Smooth muscle cell (in vitro differentiated cells): ENCODE results near the gene NPLOC4. TPM values are rescaled to one million over a fixed set of nuclear protein-coding genes. Genes with fewer than 3 reads are reported as not detected.

Source experiments
- DNase-seq: peaks from one replicate; lab custom pipeline; 2025; ENCODE audit not compliant: unreplicated experiment; lab: John Stamatoyannopoulos, UW
- H2AFZ ChIP-seq: fragments of 200-600 bp; sonication (generic); 2 replicates; pipeline ENCODE4 v1.6.0; 2016; ENCODE audit warnings: antibody characterized with exemption, low read depth, mild to moderate bottlenecking
- H3F3A ChIP-seq: fragments of 200-600 bp; sonication (generic); 2 replicates; pipeline ENCODE4 v1.6.0; 2017; ENCODE audit warnings: antibody characterized with exemption, low read depth
- H3K27ac ChIP-seq: fragments of 200-600 bp; sonication (generic); 2 replicates; pipeline ENCODE4 v1.5.1; 2016; ENCODE audit warnings: low read depth, mild to moderate bottlenecking
- H3K27me3 ChIP-seq: fragments of 200-600 bp; sonication (generic); 2 replicates; pipeline ENCODE4 v1.6.1; 2016; ENCODE audit warnings: low read depth, mild to moderate bottlenecking
- H3K36me3 ChIP-seq: fragments of 200-600 bp; sonication (generic); 2 replicates; pipeline ENCODE4 v1.5.1; 2016; ENCODE audit warnings: low read depth
- H3K4me1 ChIP-seq: fragments of 200-600 bp; sonication (generic); 2 replicates; pipeline ENCODE4 v1.5.1; 2016; ENCODE audit warnings: low read depth
- H3K4me2 ChIP-seq: fragments of 200-600 bp; sonication (generic); 2 replicates; pipeline ENCODE4 v1.6.0; 2016; ENCODE audit warnings: mild to moderate bottlenecking
- H3K4me3 ChIP-seq: fragments of 200-600 bp; sonication (generic); 2 replicates; pipeline ENCODE4 v1.5.1; 2016; ENCODE audit warnings: mild to moderate bottlenecking
- H3K79me2 ChIP-seq: fragments of 200-600 bp; sonication (generic); 2 replicates; pipeline ENCODE4 v1.6.0; 2016; ENCODE audit warnings: low read depth, mild to moderate bottlenecking
- H3K9ac ChIP-seq: fragments of 200-600 bp; sonication (generic); 2 replicates; pipeline ENCODE4 v1.6.0; 2016; ENCODE audit warnings: low read depth
- H3K9me3 ChIP-seq: fragments of 200-600 bp; sonication (generic); replicated peaks from 2 replicates; pipeline ENCODE4 v1.5.1; 2016; ENCODE audit warnings: low read depth
- H4K20me1 ChIP-seq: fragments of 200-600 bp; sonication (generic); 2 replicates; pipeline ENCODE4 v1.6.0; 2016; ENCODE audit warnings: low read depth
- CTCF ChIP-seq: fragments of 200-600 bp; sonication (generic); IDR thresholded peaks from 2 replicates; pipeline ENCODE4 v1.5.1; 2017; ENCODE audit warnings: borderline replicate concordance, mild to moderate bottlenecking, antibody characterized with exemption; ENCODE audit not compliant: insufficient read depth, poor library complexity, severe bottlenecking
- WGBS: methylation state at CpG from one replicate; pipeline ENCODE4 v1.1.7; 2016; ENCODE audit warnings: low lambda C conversion rate; 5-methylcytosine and 5-hydroxymethylcytosine counted together
- polyA plus RNA-seq: library from polyadenylated mRNA; unstranded; fragments of >200 nt; fragmentation: Nextera tagmentation; extraction: Ambion mirVana; gene quantifications from 2 replicates; pipeline ENCODE4 v1.2.1, GENCODE V29; 2016
- total RNA-seq: library from RNA; depleted of rRNA; stranded (reverse); fragments of >200 nt; gene quantifications from 2 replicates; pipeline ENCODE4 v1.2.3, GENCODE V29; 2014

The NPLOC4 gene
- total and polyA plus RNA-seq, 2 experiments from 2014 or later, result 58.1 to 60.9 TPM

GRCh38 chr17:81538651-81539570 is 98.0 kb downstream of the NPLOC4 start:
- Histone ChIP-seq H3K36me3 (no peaks in the 10 kb centered on the region), H3K9me3 (no peaks in the 10 kb centered on the region), H3K79me2 (no peaks in the 10 kb centered on the region), H3F3A (no peaks in the 10 kb centered on the region), H3K27ac (no peak overlapping the region), H4K20me1 (peaks cover 10% of the 10 kb centered on the region), H3K27me3 (peaks cover 11% of the 10 kb centered on the region), H3K9ac (no peak overlapping the region), H3K4me3 (no peak overlapping the region), H2AFZ (no peak overlapping the region), H3K4me2 (no peak overlapping the region), H3K4me1 (peaks cover 9% of the 10 kb centered on the region)
- no peak for TF ChIP-seq CTCF
- no peak for DNase-seq
- 94% methylated on average over 25 of the region's 26 CpGs for WGBS

- peaks cover 11% of the 10 kb centered on the region for H3K27me3 ChIP-seq
- peaks cover 10% of the 10 kb centered on the region for H4K20me1 ChIP-seq
- TF ChIP-seq CTCF, result no peak
- peaks cover 9% of the 10 kb centered on the region for H3K4me1 ChIP-seq
- H3F3A ChIP-seq, result no peaks in the 10 kb centered on the region
- H3K4me3 ChIP-seq, result no peak overlapping the region
- H3K9ac ChIP-seq, result no peak overlapping the region
- H3K27ac ChIP-seq, result no peak overlapping the region
- H3K79me2 ChIP-seq, result no peaks in the 10 kb centered on the region
- H3K36me3 ChIP-seq, result no peaks in the 10 kb centered on the region
- H3K4me2 ChIP-seq, result no peak overlapping the region
- H2AFZ ChIP-seq, result no peak overlapping the region
- WGBS, result 85% methylated on average over 23 of the region's 26 CpGs
- H3K9me3 ChIP-seq, result no peaks in the 10 kb centered on the region
- no peak for DNase-seq
Observed at GRCh38 chr17:81537856-81538555, 98.9 kb downstream of the NPLOC4 start.

GRCh38 chr17:81537343-81537855 is 99.5 kb downstream of the NPLOC4 start:
- Histone ChIP-seq H3F3A (no peaks in the 10 kb centered on the region), H3K9me3 (no peaks in the 10 kb centered on the region), H3K9ac (no peak overlapping the region), H3K27ac (no peak overlapping the region), H3K4me2 (peak overlapping the region; percentile 67), H2AFZ (no peak overlapping the region), H3K4me3 (peak overlapping the region; percentile 8), H3K27me3 (peaks cover 11% of the 10 kb centered on the region), H3K79me2 (no peaks in the 10 kb centered on the region), H3K4me1 (peaks cover 9% of the 10 kb centered on the region), H3K36me3 (no peaks in the 10 kb centered on the region), H4K20me1 (peaks cover 10% of the 10 kb centered on the region)
- no peak for DNase-seq
- WGBS, result 21% methylated on average over 13 of the region's 17 CpGs
- peak; percentile 44 for TF ChIP-seq CTCF
